Neuron (in vitro differentiated cells): ENCODE results near the gene BLID.

ENCODE experiments used
- H2AFZ ChIP-seq: one replicate; pipeline ENCODE4 v1.6.1; 2013; ENCODE audit warnings: low read depth, mild to moderate bottlenecking, inconsistent platforms, low read length, moderate library complexity
- H3K27me3 ChIP-seq: one replicate; pipeline ENCODE4 v1.6.1; 2013; ENCODE audit warnings: low read length; ENCODE audit not compliant: insufficient read depth
- H3K36me3 ChIP-seq: one replicate; pipeline ENCODE4 v1.6.1; 2013; ENCODE audit warnings: low read length; ENCODE audit not compliant: insufficient read depth
- H3K4me1 ChIP-seq: one replicate; pipeline ENCODE4 v1.6.1; 2013; ENCODE audit warnings: low read length; ENCODE audit not compliant: insufficient read depth
- H3K4me3 ChIP-seq: 2 replicates; pipeline ENCODE4 v1.5.1; 2013; ENCODE audit warnings: mild to moderate bottlenecking, low read length, moderate library complexity
- H3K9me3 ChIP-seq: one replicate; pipeline ENCODE4 v1.6.1; 2013; ENCODE audit warnings: low read length

BLID gene

GRCh38 chr11:122153746-122154145 lies 37.7 kb upstream of the BLID start:
- H3K36me3 ChIP-seq, result no peaks in the 10 kb centered on the region
- H3K4me1 ChIP-seq, result peaks cover 11% of the 10 kb centered on the region
- no peak overlapping the region for H3K4me3 ChIP-seq
- H3K9me3 ChIP-seq, result no peaks in the 10 kb centered on the region
- H3K27me3 ChIP-seq, result no peaks in the 10 kb centered on the region
- no peak overlapping the region for H2AFZ ChIP-seq

- no peaks in the 10 kb centered on the region for H3K9me3 ChIP-seq
- H3K27me3 ChIP-seq, result no peaks in the 10 kb centered on the region
- H3K4me3 ChIP-seq, result no peak overlapping the region
- H3K4me1 ChIP-seq, result peaks cover 11% of the 10 kb centered on the region
- H3K36me3 ChIP-seq, result no peaks in the 10 kb centered on the region
- no peak overlapping the region for H2AFZ ChIP-seq
These were observed 34.5 kb upstream of the BLID start for GRCh38 chr11:122150216-122151124.

GRCh38 chr11:122149202-122149601 lies 33.2 kb upstream of the BLID start:
- H3K9me3 ChIP-seq, result no peaks in the 10 kb centered on the region
- H3K27me3 ChIP-seq, result no peaks in the 10 kb centered on the region
- H3K4me1 ChIP-seq, result peaks cover 5% of the 10 kb centered on the region
- H2AFZ ChIP-seq, result no peak overlapping the region
- no peak overlapping the region for H3K4me3 ChIP-seq
- H3K36me3 ChIP-seq, result no peaks in the 10 kb centered on the region

- no peaks in the 10 kb centered on the region for H3K27me3 ChIP-seq
- H3K4me1 ChIP-seq, result peaks cover 7% of the 10 kb centered on the region
- H3K9me3 ChIP-seq, result no peaks in the 10 kb centered on the region
- no peak overlapping the region for H2AFZ ChIP-seq
- no peak overlapping the region for H3K4me3 ChIP-seq
- no peaks in the 10 kb centered on the region for H3K36me3 ChIP-seq
These were observed 30.5 kb upstream of the BLID start for GRCh38 chr11:122146475-122146874.

GRCh38 chr11:122145715-122146274 lies 29.8 kb upstream of the BLID start:
- H3K4me3 ChIP-seq, result no peak overlapping the region
- no peaks in the 10 kb centered on the region for H3K36me3 ChIP-seq
- no peaks in the 10 kb centered on the region for H3K9me3 ChIP-seq
- peaks cover 12% of the 10 kb centered on the region for H3K4me1 ChIP-seq
- H2AFZ ChIP-seq, result no peak overlapping the region
- H3K27me3 ChIP-seq, result no peaks in the 10 kb centered on the region

- Histone ChIP-seq H3K36me3 (no peaks in the 10 kb centered on the region), H3K4me3 (no peak overlapping the region), H2AFZ (no peak overlapping the region), H3K9me3 (no peaks in the 10 kb centered on the region), H3K27me3 (no peaks in the 10 kb centered on the region), H3K4me1 (peaks cover 12% of the 10 kb centered on the region)
These were observed 28.7 kb upstream of the BLID start for GRCh38 chr11:122144752-122145151.

- Histone ChIP-seq H3K4me3 (no peak overlapping the region), H2AFZ (peak overlapping the region; percentile 18), H3K27me3 (no peaks in the 10 kb centered on the region), H3K4me1 (peaks cover 12% of the 10 kb centered on the region), H3K36me3 (no peaks in the 10 kb centered on the region), H3K9me3 (no peaks in the 10 kb centered on the region)
These were observed 25.7 kb upstream of the BLID start for GRCh38 chr11:122141725-122142124.

- H3K9me3 ChIP-seq, result no peaks in the 10 kb centered on the region
- no peaks in the 10 kb centered on the region for H3K27me3 ChIP-seq
- no peak overlapping the region for H3K4me3 ChIP-seq
- no peak overlapping the region for H2AFZ ChIP-seq
- no peaks in the 10 kb centered on the region for H3K36me3 ChIP-seq
- H3K4me1 ChIP-seq, result peaks cover 12% of the 10 kb centered on the region
These were observed 24.5 kb upstream of the BLID start for GRCh38 chr11:122140500-122140899.

- no peaks in the 10 kb centered on the region for H3K36me3 ChIP-seq
- H2AFZ ChIP-seq, result no peak overlapping the region
- no peak overlapping the region for H3K4me3 ChIP-seq
- no peaks in the 10 kb centered on the region for H3K9me3 ChIP-seq
- H3K27me3 ChIP-seq, result no peaks in the 10 kb centered on the region
- peaks cover 12% of the 10 kb centered on the region for H3K4me1 ChIP-seq
These were observed 23.5 kb upstream of the BLID start for GRCh38 chr11:122139595-122139866.

GRCh38 chr11:122138744-122139594 lies 23.0 kb upstream of the BLID start:
- Histone ChIP-seq H3K9me3 (no peaks in the 10 kb centered on the region), H3K27me3 (no peaks in the 10 kb centered on the region), H3K36me3 (no peaks in the 10 kb centered on the region), H3K4me3 (no peak overlapping the region), H3K4me1 (peaks cover 12% of the 10 kb centered on the region), H2AFZ (no peak overlapping the region)

- no peaks in the 10 kb centered on the region for H3K27me3 ChIP-seq
- H3K36me3 ChIP-seq, result no peaks in the 10 kb centered on the region
- H3K9me3 ChIP-seq, result no peaks in the 10 kb centered on the region
- H2AFZ ChIP-seq, result no peak overlapping the region
- H3K4me1 ChIP-seq, result peaks cover 12% of the 10 kb centered on the region
- H3K4me3 ChIP-seq, result no peak overlapping the region
These were observed 21.2 kb upstream of the BLID start for GRCh38 chr11:122137078-122137793.

GRCh38 chr11:122131126-122131525 lies 15.1 kb upstream of the BLID start:
- H3K4me3 ChIP-seq, result no peak overlapping the region
- peaks cover 6% of the 10 kb centered on the region for H3K4me1 ChIP-seq
- no peaks in the 10 kb centered on the region for H3K9me3 ChIP-seq
- no peaks in the 10 kb centered on the region for H3K27me3 ChIP-seq
- H3K36me3 ChIP-seq, result no peaks in the 10 kb centered on the region
- H2AFZ ChIP-seq, result no peak overlapping the region

GRCh38 chr11:122128146-122128545 lies 12.1 kb upstream of the BLID start:
- Histone ChIP-seq H3K36me3 (no peaks in the 10 kb centered on the region), H3K9me3 (no peaks in the 10 kb centered on the region), H2AFZ (no peak overlapping the region), H3K27me3 (no peaks in the 10 kb centered on the region), H3K4me1 (peaks cover 9% of the 10 kb centered on the region), H3K4me3 (no peak overlapping the region)
